Hepatocyte (in vitro differentiated cells): Measurements from ENCODE around the gene BIN2. TPM values are rescaled to one million over a fixed set of nuclear protein-coding genes. Genes with fewer than 3 reads are reported as not detected.
A peak's percentile ranks its signal among the peaks of the same experiment; 100 is the strongest.

Source experiments
- DNase-seq: peaks from one replicate; pipeline ENCODE4 v3.0.0-alpha.2; 2016; ENCODE audit warnings: low spot score
- H2AFZ ChIP-seq: fragments of 200-600 bp; sonication (generic); 2 replicates; pipeline ENCODE4 v1.6.0; 2016; ENCODE audit warnings: antibody characterized with exemption, mild to moderate bottlenecking
- H3K27ac ChIP-seq: fragments of 200-600 bp; sonication (generic); 2 replicates; pipeline ENCODE4 v1.5.1; 2016; ENCODE audit warnings: mild to moderate bottlenecking
- H3K27me3 ChIP-seq: fragments of 200-600 bp; sonication (generic); 2 replicates; pipeline ENCODE4 v1.6.1; 2016
- H3K36me3 ChIP-seq: fragments of 200-600 bp; sonication (generic); replicated peaks from 2 replicates; pipeline ENCODE4 v1.5.1; 2016; ENCODE audit warnings: low read depth; ENCODE audit not compliant: insufficient read depth
- H3K4me1 ChIP-seq: fragments of 200-600 bp; sonication (generic); 2 replicates; pipeline ENCODE4 v1.5.1; 2016; ENCODE audit warnings: mild to moderate bottlenecking, moderate library complexity; ENCODE audit not compliant: insufficient read depth
- H3K4me2 ChIP-seq: fragments of 200-600 bp; sonication (generic); 2 replicates; pipeline ENCODE4 v1.6.0; 2016
- H3K4me3 ChIP-seq: fragments of 200-600 bp; sonication (generic); 2 replicates; pipeline ENCODE4 v1.5.1; 2016; ENCODE audit warnings: mild to moderate bottlenecking
- H3K79me2 ChIP-seq: fragments of 200-600 bp; sonication (generic); 2 replicates; pipeline ENCODE4 v1.6.0; 2017; ENCODE audit warnings: mild to moderate bottlenecking
- H3K9me2 ChIP-seq: fragments of 200-600 bp; sonication (generic); replicated peaks from 2 replicates; pipeline ENCODE4 v1.6.0; 2017; ENCODE audit warnings: mild to moderate bottlenecking; ENCODE audit not compliant: insufficient read depth
- H3K9me3 ChIP-seq: fragments of 200-600 bp; sonication (generic); 2 replicates; pipeline ENCODE4 v1.5.1; 2016; ENCODE audit warnings: low read depth, mild to moderate bottlenecking
- H4K20me1 ChIP-seq: fragments of 200-600 bp; sonication (generic); 2 replicates; pipeline ENCODE4 v1.6.0; 2016; ENCODE audit warnings: mild to moderate bottlenecking; ENCODE audit not compliant: insufficient read depth, poor library complexity, severe bottlenecking
- EZH2 ChIP-seq: fragments of 200-600 bp; sonication (generic); IDR thresholded peaks from 2 replicates; pipeline ENCODE4 v1.6.1; 2016; ENCODE audit warnings: antibody characterized with exemption, mild to moderate bottlenecking, borderline replicate concordance
- EZH2phosphoT487 ChIP-seq: fragments of 200-600 bp; sonication (generic); IDR thresholded peaks from one replicate; pipeline ENCODE4 v1.6.1; 2018; ENCODE audit warnings: antibody characterized with exemption, mild to moderate bottlenecking, low read depth, moderate library complexity; ENCODE audit not compliant: unreplicated experiment, severe bottlenecking
- WGBS: methylation state at CpG from one replicate; pipeline ENCODE4 v1.1.6; 2016; ENCODE audit warnings: low lambda C conversion rate; ENCODE audit errors: missing lambda C conversion rate; 5-methylcytosine and 5-hydroxymethylcytosine counted together
- polyA plus RNA-seq: library from polyadenylated mRNA; unstranded; fragments of >200 nt; fragmentation: Nextera tagmentation; extraction: Ambion mirVana; gene quantifications from 2 replicates; pipeline ENCODE4 v1.2.1, GENCODE V29; 2016
- total RNA-seq: library from RNA; depleted of rRNA; stranded (reverse); fragments of >200 nt; gene quantifications from 2 replicates; pipeline ENCODE4 v1.2.3, GENCODE V29; 2014
- TF ChIP-seq, protein P1 (sequence below): fragments of 200-600 bp; sonication (generic); IDR thresholded peaks from 2 replicates; pipeline ENCODE4 v1.5.1; 2016; ENCODE audit warnings: antibody characterized with exemption, mild to moderate bottlenecking; ENCODE audit not compliant: poor library complexity

Gene BIN2
- total and polyA plus RNA-seq, 2 experiments from 2014 or later: 0.07 TPM; not detected in 1

DNA sequence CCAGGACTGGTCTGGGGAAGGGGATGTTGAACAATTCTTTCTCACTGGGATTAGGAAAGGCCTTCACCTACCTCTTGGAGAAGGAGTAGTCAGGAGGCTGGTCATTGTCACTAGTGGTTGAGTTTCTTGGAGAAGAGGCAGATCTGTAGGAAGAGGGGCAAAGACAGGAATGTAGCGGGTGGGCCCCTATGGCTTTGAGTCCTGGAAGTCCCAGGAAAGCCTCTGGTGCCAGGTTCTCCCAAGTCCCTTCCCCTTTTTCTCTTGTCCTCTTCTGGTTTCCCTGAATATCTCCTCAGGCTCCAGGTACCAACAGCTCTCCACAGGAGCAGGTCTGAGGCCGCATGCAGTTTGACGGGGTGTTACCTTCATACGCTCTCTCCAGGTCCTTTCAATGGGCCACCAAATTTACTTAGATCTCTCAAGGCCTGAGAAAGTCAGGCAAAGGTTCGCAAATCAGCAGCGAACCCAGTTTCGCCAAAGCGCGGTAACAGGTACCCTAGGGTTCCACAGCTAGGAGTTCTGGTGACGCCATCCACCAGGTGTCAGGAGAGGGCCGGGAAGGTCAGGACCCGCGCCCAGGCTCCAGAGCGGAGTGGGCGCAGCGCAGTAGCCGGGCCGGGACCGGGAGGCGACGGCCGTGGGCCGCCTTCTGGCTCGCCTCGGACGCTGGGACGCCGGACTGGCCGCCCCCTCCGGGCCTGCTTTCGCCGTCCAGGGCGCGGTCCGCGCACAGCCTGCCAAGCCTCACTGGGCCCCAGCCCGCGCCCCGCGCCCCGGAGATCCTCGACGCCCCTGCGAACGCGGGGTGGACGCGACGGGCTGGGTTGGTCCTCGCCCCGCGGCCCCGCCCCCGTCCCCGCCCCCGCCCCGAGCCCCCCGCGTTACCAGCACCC lies 54.6 kb downstream of the BIN2 start:
- no peak for TF ChIP-seq EZH2phosphoT487
- TF ChIP-seq, protein P1, sequence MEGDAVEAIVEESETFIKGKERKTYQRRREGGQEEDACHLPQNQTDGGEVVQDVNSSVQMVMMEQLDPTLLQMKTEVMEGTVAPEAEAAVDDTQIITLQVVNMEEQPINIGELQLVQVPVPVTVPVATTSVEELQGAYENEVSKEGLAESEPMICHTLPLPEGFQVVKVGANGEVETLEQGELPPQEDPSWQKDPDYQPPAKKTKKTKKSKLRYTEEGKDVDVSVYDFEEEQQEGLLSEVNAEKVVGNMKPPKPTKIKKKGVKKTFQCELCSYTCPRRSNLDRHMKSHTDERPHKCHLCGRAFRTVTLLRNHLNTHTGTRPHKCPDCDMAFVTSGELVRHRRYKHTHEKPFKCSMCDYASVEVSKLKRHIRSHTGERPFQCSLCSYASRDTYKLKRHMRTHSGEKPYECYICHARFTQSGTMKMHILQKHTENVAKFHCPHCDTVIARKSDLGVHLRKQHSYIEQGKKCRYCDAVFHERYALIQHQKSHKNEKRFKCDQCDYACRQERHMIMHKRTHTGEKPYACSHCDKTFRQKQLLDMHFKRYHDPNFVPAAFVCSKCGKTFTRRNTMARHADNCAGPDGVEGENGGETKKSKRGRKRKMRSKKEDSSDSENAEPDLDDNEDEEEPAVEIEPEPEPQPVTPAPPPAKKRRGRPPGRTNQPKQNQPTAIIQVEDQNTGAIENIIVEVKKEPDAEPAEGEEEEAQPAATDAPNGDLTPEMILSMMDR: peak; percentile 54
- Histone ChIP-seq H3K27me3 (no peaks in the 10 kb centered on the region), H3K27ac (peak overlapping the region; percentile 95), H2AFZ (peak overlapping the region; percentile 80), H3K4me1 (no peaks in the 10 kb centered on the region), H3K9me3 (no peaks in the 10 kb centered on the region), H4K20me1 (no peaks in the 10 kb centered on the region), H3K4me2 (peak overlapping the region; percentile 84), H3K4me3 (peak overlapping the region; percentile 48), H3K9me2 (no peaks in the 10 kb centered on the region), H3K79me2 (peaks cover 13% of the 10 kb centered on the region), H3K36me3 (no peaks in the 10 kb centered on the region)
- WGBS: 14% methylated on average over 28 of the region's 59 CpGs
- DNase-seq: peak; percentile 85

DNA sequence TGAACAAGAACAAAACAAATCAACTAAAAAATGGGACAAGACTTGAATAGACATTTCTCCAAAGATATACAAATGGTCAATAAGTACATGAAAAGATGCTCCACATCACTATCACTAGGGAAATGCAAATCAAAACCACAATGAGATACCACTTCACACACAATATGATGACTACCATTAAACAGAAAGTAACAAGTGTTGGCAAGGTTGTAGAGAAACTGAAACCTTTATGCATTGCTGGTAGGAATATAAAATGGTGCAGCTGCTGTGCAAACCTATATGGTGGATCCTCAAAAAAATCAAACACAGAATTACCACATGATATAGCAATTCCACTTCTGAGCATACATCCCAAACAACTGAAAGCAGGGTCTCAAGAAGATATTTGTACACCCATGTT lies 59.0 kb downstream of the BIN2 start:
- H3K4me2 ChIP-seq: no peak overlapping the region
- DNase-seq: no peak
- H2AFZ ChIP-seq: no peak overlapping the region
- H3K27ac ChIP-seq: no peak overlapping the region
- H3K4me3 ChIP-seq: no peak overlapping the region
- H3K4me1 ChIP-seq: no peaks in the 10 kb centered on the region
- no peaks in the 10 kb centered on the region for H3K36me3 ChIP-seq
- no peaks in the 10 kb centered on the region for H3K27me3 ChIP-seq
- H3K79me2 ChIP-seq: peaks cover 17% of the 10 kb centered on the region
- H3K9me3 ChIP-seq: no peaks in the 10 kb centered on the region
- no peaks in the 10 kb centered on the region for H4K20me1 ChIP-seq
- TF ChIP-seq, protein P1: no peak
- TF ChIP-seq EZH2phosphoT487 (no peak), EZH2 (no peak)
- H3K9me2 ChIP-seq: no peaks in the 10 kb centered on the region

DNA sequence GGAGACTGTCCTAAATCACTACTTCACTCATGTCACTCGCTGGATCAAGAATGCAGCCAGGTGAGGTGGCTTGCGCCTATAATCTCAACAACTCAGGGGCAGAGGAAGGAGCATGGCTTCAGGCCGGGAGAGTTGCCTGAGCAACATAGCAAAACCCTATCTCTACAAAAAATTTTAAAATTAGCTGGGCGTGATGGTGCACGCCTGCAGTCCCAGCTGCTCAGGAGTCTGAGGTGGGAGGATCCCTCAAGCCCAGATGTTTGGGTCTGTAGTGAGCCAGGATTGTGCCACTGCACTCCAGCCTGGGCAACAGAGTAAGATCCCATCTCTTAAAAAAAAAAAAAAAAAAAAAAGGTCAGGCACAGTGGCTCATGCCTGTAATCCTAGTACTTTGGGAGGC lies 59.7 kb downstream of the BIN2 start:
- Histone ChIP-seq H3K27me3 (no peaks in the 10 kb centered on the region), H3K9me2 (no peaks in the 10 kb centered on the region), H3K79me2 (peaks cover 17% of the 10 kb centered on the region), H4K20me1 (no peaks in the 10 kb centered on the region), H3K4me1 (no peaks in the 10 kb centered on the region), H2AFZ (no peak overlapping the region), H3K4me3 (no peak overlapping the region), H3K36me3 (no peaks in the 10 kb centered on the region), H3K27ac (no peak overlapping the region), H3K9me3 (no peaks in the 10 kb centered on the region), H3K4me2 (no peak overlapping the region)
- WGBS: 96% methylated on average over 5 of the region's 5 CpGs
- no peak for DNase-seq
- TF ChIP-seq EZH2phosphoT487: no peak
- TF ChIP-seq EZH2: no peak
- TF ChIP-seq, protein P1: no peak
